GM18511 (cell line): Measurements from ENCODE around the gene INPP4A.
"Not testable (repeated sequence)": the region's sequence is repeated elsewhere in the genome, so short reads cannot be mapped to it uniquely, and the experiment has no call there.

Experiments
- ATAC-seq: cut with Tn5 transposase; IDR thresholded peaks from one replicate; pipeline ENCODE4 v1.9.1; 2021; ENCODE audit warnings: mild to moderate bottlenecking, moderate library complexity; ENCODE audit not compliant: unreplicated experiment

The INPP4A gene

GRCh38 chr2:98578231-98578630 lies 133.6 kb downstream of the INPP4A start:
- no peak for ATAC-seq

GRCh38 chr2:98579926-98580325 lies 135.3 kb downstream of the INPP4A start:
- ATAC-seq = no peak

DNA sequence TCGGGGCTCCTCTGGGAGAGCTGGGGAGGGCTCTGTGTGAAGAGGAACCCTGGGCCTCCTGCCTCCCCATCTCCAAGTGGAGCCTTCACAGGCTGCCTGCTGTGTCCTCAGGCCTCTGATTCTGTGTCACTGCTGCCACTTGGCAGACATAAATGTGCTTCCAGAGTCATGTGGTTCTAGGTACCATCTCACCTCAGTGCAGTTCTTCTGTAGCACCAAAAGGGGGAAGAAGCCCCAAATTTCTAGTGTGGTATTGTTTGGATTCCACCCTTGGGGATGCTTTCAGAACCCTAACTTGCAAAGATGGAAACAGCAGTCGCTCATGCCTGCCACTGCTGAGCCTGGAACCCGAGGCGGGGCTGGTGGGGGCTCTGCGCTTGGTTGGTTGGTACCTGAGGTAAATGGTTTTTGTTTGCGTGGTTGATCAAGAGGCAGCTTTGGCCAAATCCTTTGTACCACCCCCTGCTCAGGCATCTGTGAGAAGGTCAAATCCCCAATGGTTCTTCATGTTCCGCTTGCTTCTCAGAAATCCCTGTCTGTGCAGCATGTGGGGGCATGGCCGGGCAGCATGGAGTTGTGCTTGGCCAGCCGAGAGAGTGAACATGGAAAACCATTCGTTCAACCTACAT lies 136.1 kb downstream of the INPP4A start:
- ATAC-seq = no peak

DNA sequence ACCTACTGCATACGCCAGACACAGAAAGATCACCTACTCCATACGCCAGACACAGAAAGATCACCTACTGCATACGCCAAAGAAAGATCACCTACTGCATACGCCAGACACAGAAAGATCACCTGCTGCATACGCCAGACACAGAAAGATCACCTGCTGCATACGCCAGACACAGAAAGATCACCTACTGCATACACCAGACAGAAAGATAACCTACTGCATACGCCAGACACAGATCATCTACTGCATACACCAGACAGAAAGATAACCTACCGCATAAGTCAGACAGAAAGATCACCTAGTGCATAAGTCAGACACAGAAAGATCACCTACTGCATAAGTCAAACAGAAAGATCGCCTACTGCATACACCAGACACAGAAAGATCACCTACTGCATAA lies 137.9 kb downstream of the INPP4A start:
- ATAC-seq = no peak

GRCh38 chr2:98583276-98583675 lies 138.6 kb downstream of the INPP4A start:
- ATAC-seq = no peak

DNA sequence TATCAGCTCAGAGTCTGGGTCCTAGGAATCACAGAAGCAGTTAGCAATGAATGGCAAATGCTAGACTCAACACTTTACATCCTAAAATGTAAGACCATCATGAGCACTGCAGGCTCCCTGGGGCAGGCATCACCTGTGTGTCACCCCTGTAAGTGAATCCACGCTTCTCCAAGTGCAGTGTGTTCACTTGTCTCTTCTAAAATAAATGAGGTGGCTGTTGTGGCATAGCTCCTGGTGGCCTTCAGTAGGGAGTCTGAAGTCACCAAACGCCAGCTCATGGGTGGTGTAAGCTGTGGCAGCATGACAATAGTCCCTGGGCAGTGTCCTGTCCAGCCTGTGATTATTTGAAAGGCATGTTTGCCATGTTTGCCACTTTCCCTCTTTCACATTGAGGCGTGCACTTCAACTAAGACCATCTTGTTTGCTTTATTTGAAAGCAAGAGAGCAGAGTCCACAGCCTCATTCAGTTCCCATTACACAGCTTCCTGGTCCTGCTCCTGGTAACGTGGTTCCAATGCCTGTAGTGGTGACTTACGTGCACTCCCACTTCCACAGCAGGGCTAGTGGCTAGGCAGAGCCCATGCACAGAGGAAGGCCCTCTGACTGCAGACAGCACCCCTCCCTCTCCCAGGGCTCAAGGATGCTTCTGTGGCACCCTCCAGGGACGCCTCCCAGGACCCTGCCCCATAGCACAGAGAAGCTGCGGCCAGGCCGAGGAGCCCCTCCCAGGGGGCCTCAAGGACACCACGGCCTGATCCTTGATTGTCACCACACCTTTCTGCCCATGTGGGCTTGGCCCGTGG lies 139.4 kb downstream of the INPP4A start:
- ATAC-seq = no peak

- no peak for ATAC-seq
Measured at GRCh38 chr2:98585386-98585785, 140.7 kb downstream of the INPP4A start.

DNA sequence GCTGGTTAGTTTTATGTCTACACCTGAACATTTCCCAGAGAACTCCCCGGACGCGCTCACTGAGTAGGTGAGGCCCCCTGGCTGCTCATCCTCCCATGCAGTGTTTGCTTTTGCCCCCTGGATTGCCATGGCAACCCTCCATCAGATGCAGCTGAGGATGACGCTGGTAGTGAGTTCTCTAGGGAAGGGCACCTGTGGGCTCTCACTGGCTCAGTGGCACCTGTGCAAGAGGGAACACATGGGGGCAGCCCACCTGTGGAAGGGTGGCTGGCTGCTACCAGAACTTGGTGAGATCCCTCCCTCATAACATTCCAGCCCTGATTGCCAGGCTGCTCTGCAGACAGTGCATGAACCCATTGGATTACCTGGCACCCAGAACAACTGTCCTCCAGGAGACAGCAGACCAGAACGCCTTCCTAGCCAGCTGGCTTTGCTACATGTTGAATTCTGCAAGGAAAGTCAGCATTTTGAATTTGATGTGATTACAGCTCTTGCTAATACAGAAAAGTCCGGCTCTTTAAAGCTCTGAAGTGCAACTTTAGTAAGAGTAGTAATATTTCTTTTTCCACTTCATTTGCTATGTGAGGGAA lies 142.0 kb downstream of the INPP4A start:
- no peak for ATAC-seq

DNA sequence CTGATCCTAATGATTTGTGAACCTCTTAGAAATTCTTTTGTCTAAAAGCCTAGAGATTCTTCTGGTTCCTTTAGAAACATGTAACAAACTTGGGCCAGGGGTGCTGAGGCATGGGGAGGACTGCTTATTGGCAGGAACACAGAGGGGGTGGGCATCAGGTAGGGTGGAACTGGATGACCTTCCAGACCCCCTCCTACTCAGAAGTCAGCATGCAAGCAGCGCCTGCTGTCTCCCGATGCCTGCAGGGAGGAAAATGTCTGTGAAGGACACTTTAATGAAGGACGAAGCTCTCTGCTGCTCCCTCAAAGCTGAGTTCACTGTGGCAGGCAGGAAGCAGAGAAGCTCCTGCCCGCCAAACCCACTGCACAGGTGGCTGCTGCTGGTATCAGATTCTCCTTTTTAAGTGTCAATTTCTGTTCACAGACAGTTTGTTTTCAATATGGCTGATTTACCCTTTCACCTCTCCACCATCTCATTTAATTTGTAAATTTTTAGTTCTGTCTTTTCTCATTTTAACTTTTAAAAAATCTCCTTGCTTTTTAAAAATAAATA lies 144.3 kb downstream of the INPP4A start:
- ATAC-seq = no peak

GRCh38 chr2:98589489-98589888 lies 144.8 kb downstream of the INPP4A start:
- ATAC-seq = no peak

DNA sequence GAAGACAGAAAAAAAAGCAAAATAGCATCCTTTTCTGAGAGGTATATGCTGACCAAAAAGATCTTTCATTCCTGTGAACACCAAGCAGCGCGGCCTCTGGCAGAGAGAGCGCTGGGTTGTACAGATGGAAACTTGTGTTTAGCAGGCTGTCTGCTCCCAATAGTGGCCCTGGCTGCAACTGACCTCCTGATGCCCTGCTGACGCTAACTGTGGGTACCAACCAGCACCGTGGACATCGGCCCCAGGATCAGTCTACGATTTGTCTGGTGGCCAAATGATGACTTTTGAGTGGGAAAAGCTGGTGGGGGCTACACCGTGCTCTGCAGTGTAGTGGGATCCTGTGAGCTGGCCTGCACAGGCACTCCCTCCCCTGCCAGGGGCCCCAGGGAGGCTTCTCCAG lies 147.9 kb downstream of the INPP4A start:
- ATAC-seq = no peak

GRCh38 chr2:98594665-98595064 lies 150.0 kb downstream of the INPP4A start:
- not testable (repeated sequence) for ATAC-seq

- no peak for ATAC-seq
Measured at GRCh38 chr2:98598781-98599428, 154.2 kb downstream of the INPP4A start.

DNA sequence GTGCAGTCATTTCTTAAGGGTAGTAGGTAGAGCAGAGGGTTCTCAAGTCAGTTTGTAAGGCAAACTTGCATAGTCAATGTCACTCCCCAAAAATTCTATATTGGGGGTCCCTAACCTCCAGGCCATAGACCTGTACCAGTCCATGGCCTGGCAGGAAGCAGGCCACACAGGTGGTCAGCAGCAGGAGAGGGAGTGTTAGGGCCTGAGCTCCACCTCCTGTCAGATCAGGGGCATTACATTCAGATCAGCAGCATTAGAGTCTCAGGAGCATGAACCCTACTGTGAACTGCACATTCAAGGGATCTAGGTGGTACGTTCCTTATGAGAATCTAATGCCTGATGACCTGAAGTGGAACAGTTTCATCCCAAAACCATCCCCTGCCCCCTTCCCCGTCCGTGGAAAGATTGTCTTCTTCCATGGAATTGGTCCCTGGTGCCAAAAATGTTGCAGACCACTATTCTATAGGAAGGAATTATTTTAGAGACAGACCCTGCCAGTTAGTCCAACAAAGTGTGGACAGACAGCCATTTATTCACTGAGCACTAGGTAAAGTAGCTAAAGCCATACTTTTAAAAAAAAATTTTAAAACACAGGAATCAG lies 157.0 kb downstream of the INPP4A start:
- peak; percentile 73 for ATAC-seq

DNA sequence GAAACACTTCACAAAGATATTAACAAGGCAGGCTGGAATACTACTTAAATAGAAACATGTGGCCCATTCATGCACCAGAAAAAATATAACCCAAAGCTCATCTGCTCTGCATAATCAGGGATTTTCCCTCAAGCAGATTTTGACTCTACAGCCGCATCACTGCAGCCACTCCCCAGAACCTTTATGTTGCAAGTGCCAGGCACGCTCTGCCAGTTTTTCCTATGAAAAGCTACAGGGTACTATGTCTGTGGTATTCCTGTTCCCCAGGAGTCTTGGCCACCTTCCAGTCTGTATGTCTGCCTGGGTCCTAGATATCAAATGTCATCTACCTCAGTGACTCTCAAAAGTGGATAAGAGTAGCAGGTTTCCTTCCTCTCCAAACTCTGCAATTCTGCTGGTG lies 159.9 kb downstream of the INPP4A start:
- ATAC-seq = no peak

DNA sequence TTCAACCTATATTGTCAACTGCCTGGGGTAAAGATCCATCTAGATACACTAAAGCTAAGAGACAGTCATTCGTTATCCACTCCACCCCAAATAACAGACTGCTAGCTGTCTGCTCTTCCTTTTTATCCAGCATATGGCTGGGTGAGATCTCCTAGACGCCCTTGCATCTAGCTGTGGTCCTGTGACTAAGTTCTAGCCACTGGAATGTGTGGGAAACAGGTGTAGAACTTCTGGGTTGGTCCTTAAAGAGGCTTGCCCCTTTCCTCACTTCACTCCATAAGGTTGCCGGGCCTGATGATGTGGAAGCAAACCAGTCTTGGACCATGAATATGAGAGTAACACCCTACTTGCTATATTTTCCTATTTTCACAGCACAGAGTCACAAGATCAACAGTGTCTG lies 160.4 kb downstream of the INPP4A start:
- ATAC-seq = no peak

DNA sequence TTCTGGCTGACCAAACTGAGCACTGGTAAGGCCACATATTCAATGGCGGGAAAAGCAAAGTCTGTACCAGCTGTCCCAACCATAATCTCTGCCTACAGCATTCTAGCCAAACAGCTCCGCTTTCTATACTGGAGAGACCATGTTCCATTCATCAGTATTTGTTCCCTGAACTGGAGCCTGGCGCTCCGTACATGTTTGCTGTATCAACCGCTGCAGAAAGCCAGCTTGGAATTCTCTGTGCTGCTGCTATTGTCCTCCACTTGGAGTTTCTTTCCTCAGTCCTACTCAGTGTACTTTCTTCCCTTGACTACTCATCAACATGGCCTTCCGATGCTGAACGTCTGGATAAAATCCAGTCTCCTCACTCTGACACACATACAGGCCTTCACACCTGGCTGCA lies 161.8 kb downstream of the INPP4A start:
- no peak for ATAC-seq

DNA sequence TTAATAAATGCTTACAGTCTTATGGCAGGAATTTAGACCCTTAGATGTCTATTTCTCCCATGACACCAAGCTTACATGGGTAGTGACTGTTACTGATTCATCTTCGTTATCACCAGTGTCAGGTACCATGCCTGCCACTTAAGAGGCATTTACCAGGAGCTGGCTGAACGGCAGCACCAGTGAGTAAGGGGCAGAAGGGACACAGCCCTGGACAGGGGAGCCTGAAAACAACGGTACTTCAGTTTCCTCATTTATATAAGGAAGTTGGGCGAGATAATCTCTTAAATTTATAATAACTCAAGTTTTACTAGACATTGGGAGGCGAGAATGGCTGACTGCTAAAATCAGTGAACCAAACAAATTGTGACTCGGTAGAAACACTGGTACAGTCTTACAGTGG lies 162.4 kb downstream of the INPP4A start:
- ATAC-seq = no peak

DNA sequence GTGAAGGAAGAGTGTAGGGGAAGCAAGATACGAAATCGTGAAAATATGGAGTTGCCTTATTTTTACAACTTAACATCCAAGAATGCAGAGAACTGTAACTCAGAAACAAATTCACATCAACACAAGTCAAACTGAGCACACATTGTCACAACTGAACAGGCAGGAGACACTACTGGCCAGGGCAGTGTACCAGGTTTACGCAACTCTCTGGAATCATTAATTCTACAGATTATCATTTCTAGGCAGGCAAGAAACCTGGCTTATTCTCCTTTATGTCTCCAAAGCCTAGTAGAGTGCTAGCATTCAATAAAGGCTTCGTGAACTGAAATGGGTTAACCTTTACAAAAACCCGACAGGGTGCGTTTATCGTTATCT lies 163.1 kb downstream of the INPP4A start:
- peak; percentile 4 for ATAC-seq

- peak; percentile 94 for ATAC-seq
Measured at GRCh38 chr2:98608116-98608961, 163.7 kb downstream of the INPP4A start, which contains the start of the genes COA5 and UNC50. Gene COA5, minus strand, starts transcription at chr2:98608512. Its CDS starts 107 bp downstream, at chr2:98608405. Gene UNC50, plus strand, starts transcription at chr2:98608589. Its CDS starts 1,171 bp downstream, at chr2:98609760.
